ENCODE data around the gene CNTN6. TPM values are rescaled to one million over a fixed set of nuclear protein-coding genes. Genes with fewer than 3 reads are reported as not detected.

Gene CNTN6
- total RNA-seq, 3 donors from 2014 or later = 0.32 TPM; not detected in 2

DNA sequence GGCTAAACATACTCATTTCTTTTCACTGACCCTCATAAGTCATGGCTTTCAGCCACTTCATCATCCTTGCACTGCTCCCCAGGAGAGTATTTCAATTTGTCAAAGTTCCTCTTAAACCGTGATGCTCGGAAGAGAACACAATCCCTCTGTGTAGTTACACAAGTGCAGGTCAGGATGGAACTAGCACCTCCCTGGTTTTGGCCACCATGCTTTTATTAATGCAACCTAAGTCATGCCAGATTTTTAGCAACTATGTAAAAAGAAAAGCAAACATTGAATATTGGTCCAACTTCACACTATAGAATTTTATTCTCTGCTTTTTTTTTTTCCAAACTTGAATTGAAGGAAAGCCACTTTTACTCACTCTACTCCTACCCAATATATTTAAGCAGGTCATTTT, 45.2 kb downstream of the CNTN6 start:
- Histone ChIP-seq H3K4me1 (ENCODE audit: low read depth) (no peaks in the 10 kb centered on the region), H3K4me3 (no peak overlapping the region), H3K36me3 (ENCODE audit: low read depth) (no peaks in the 10 kb centered on the region), H3K9me3 (no peaks in the 10 kb centered on the region)
- DNase-seq (no peak), ATAC-seq (no peak)
- TF ChIP-seq, protein P1, sequence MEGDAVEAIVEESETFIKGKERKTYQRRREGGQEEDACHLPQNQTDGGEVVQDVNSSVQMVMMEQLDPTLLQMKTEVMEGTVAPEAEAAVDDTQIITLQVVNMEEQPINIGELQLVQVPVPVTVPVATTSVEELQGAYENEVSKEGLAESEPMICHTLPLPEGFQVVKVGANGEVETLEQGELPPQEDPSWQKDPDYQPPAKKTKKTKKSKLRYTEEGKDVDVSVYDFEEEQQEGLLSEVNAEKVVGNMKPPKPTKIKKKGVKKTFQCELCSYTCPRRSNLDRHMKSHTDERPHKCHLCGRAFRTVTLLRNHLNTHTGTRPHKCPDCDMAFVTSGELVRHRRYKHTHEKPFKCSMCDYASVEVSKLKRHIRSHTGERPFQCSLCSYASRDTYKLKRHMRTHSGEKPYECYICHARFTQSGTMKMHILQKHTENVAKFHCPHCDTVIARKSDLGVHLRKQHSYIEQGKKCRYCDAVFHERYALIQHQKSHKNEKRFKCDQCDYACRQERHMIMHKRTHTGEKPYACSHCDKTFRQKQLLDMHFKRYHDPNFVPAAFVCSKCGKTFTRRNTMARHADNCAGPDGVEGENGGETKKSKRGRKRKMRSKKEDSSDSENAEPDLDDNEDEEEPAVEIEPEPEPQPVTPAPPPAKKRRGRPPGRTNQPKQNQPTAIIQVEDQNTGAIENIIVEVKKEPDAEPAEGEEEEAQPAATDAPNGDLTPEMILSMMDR (IDR thresholded peaks at IDR 0.05) = no peak
- intact Hi-C loops (cut with DNase I, micrococcal nuclease) = no loop called here

DNA sequence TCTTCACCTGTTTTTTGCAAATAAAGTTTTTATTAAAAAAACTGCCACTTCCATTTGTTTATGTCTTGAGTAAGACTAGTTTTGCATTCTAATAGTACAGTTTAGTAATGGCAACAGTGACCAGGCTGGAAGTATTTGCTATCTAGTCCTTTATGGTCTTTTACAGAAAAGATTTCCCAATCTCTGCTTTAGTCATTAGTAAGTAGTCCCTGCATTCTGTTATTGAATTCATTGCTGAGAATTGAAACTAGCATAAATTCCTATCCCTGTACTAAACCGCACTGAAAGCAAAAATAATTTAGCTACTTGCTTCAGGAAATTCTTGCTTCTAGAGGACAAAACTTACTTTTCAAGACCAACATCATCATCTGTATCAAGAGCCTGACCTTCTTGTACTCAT, 46.2 kb downstream of the CNTN6 start:
- TF ChIP-seq, protein P1 (IDR thresholded peaks at IDR 0.05) = no peak
- Histone ChIP-seq H3K9me3 (no peaks in the 10 kb centered on the region), H3K4me1 (ENCODE audit: low read depth) (no peaks in the 10 kb centered on the region), H3K36me3 (ENCODE audit: low read depth) (no peaks in the 10 kb centered on the region), H3K4me3 (no peak overlapping the region)
- no peak for ATAC-seq
- no peak for DNase-seq
- intact Hi-C loops (cut with DNase I, micrococcal nuclease) = no loop called here

DNA sequence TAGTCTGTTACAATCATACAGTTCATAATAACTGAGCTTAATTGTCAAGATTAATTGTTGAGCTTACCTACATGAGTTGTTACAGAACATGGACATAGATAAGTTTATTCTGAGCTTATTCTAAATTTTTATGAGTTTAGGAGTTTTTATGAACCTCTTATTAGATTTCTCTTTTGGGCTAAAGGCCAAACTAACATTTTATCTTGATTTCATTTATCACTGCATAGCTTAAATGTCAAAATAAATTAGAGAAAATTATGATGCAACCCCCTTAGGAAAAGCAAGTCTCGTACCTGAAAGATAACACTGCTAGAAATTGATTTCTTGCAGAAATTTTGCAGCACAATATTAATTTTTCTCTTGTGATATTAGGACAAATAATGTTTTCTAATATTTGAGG, 54.5 kb downstream of the CNTN6 start:
- TF ChIP-seq, protein P1 (IDR thresholded peaks at IDR 0.05) = no peak
- Histone ChIP-seq H3K4me1 (ENCODE audit: low read depth) (no peaks in the 10 kb centered on the region), H3K9me3 (no peaks in the 10 kb centered on the region), H3K36me3 (ENCODE audit: low read depth) (no peaks in the 10 kb centered on the region), H3K4me3 (no peak overlapping the region)
- DNase-seq (no peak), ATAC-seq (no peak)
- intact Hi-C loops (cut with DNase I, micrococcal nuclease) = no loop called here

DNA sequence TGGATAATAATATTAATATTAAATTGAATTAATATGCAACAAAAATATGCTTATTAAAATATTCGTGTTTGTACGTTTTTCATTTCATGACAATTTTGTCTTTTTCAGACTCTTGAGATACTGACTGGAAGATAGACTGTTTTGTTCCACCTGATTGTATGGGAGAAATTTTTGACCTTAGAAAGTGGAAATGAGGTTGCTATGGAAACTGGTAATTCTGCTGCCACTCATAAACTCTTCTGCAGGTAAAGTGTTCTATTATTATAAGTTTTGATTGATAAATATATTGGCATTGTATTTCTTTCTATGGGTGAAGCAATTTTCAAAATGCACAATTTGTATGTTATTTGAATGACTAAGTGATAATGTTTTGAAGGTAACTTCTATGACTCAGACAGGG, 55.0 kb downstream of the CNTN6 start:
- Histone ChIP-seq H3K36me3 (ENCODE audit: low read depth) (no peaks in the 10 kb centered on the region), H3K9me3 (no peaks in the 10 kb centered on the region), H3K4me3 (no peak overlapping the region), H3K4me1 (ENCODE audit: low read depth) (no peaks in the 10 kb centered on the region)
- no peak for ATAC-seq
- intact Hi-C loops (cut with DNase I, micrococcal nuclease) = no loop called here
- TF ChIP-seq, protein P1 (IDR thresholded peaks at IDR 0.05) = no peak
- no peak for DNase-seq

DNA sequence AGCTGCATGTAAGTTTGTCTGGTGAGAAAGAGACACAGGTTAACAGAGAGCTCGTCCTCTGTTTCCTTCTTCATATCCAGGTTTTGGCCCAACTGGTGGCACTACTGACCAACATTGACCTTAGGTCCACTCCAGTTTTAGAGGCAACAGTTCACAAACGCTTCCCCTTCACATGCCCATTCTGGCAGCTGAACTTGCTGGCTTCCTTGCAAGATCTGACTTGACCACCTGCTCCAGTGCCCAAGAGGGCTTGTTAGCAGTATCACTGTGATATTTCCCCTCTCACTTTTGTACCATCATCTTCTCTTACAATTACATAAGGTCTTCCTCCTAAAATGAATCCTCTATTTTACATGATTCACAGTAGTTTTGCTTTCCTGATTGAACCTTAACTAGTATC, 71.3 kb downstream of the CNTN6 start:
- Histone ChIP-seq H3K36me3 (ENCODE audit: low read depth) (no peaks in the 10 kb centered on the region), H3K4me1 (ENCODE audit: low read depth) (no peaks in the 10 kb centered on the region), H3K9me3 (no peaks in the 10 kb centered on the region), H3K4me3 (no peak overlapping the region)
- DNase-seq (no peak), ATAC-seq (no peak)
- TF ChIP-seq, protein P1 (IDR thresholded peaks at IDR 0.05) = no peak
- intact Hi-C loops (cut with DNase I, micrococcal nuclease) = no loop called here

DNA sequence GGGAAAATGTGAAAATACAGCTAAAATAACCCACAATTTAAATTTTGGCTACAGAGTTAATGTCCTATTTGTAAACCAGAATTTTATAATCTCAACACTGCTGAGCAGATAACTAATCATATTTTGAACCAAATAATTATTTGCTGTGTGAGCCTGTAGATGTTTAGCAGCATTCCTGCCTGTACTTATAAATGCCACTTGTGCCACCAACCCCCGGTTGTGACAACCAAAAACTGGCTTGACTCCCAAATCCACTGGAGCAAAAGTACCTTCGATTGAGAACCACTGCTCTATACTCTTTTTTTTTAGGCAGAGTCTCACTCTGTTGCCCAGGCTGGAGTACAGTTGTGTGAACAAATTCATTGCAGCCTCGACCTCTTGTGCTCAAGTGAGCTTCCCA, 78.5 kb downstream of the CNTN6 start:
- ATAC-seq = no peak
- Histone ChIP-seq H3K4me3 (no peak overlapping the region), H3K9me3 (no peaks in the 10 kb centered on the region), H3K36me3 (ENCODE audit: low read depth) (no peaks in the 10 kb centered on the region), H3K4me1 (ENCODE audit: low read depth) (no peaks in the 10 kb centered on the region)
- DNase-seq = no peak
- intact Hi-C loops (cut with DNase I, micrococcal nuclease) = no loop called here
- TF ChIP-seq, protein P1 (IDR thresholded peaks at IDR 0.05) = no peak
